22Rv1 (cell line): ENCODE measurements around the gene PIK3AP1.
"Not testable (repeated sequence)": the region's sequence is repeated elsewhere in the genome, so short reads cannot be mapped to it uniquely, and the experiment has no call there.

Experiments
- H3K27ac ChIP-seq: fragments of 450-650 bp; 2 replicates; pipeline ENCODE4 v1.5.1; 2017
- ZFX ChIP-seq: fragments of 450-650 bp; IDR thresholded peaks from 2 replicates; pipeline ENCODE4 v1.6.1; 2017; ENCODE audit warnings: antibody characterized with exemption, borderline replicate concordance
- TF ChIP-seq, protein P1 (sequence below): fragments of 450-650 bp; IDR thresholded peaks from 2 replicates; pipeline ENCODE4 v1.5.1; 2017; ENCODE audit warnings: mild to moderate bottlenecking

The PIK3AP1 gene

DNA sequence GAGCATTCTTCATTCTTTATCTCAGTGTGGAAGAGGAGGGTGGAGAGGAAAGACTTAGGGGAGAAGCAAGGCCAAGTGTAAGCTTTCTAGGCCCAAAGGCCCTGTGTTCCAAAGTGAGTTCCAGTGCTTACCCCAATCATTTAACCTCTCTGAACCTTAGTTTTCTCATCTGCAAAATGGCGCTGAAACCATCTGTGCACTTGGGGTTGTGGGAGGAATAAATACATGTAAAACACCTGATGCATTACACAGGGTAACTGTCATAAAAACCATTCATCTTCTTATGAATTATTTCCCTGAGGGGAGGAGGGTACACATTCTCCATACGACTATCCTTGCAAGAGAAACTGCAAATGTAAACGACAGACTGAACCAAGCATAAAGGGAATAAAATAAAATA, 19.0 kb downstream of the PIK3AP1 start:
- no peak overlapping the region for H3K27ac ChIP-seq
- TF ChIP-seq, protein P1, sequence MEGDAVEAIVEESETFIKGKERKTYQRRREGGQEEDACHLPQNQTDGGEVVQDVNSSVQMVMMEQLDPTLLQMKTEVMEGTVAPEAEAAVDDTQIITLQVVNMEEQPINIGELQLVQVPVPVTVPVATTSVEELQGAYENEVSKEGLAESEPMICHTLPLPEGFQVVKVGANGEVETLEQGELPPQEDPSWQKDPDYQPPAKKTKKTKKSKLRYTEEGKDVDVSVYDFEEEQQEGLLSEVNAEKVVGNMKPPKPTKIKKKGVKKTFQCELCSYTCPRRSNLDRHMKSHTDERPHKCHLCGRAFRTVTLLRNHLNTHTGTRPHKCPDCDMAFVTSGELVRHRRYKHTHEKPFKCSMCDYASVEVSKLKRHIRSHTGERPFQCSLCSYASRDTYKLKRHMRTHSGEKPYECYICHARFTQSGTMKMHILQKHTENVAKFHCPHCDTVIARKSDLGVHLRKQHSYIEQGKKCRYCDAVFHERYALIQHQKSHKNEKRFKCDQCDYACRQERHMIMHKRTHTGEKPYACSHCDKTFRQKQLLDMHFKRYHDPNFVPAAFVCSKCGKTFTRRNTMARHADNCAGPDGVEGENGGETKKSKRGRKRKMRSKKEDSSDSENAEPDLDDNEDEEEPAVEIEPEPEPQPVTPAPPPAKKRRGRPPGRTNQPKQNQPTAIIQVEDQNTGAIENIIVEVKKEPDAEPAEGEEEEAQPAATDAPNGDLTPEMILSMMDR, result no peak
- TF ChIP-seq ZFX, result no peak

DNA sequence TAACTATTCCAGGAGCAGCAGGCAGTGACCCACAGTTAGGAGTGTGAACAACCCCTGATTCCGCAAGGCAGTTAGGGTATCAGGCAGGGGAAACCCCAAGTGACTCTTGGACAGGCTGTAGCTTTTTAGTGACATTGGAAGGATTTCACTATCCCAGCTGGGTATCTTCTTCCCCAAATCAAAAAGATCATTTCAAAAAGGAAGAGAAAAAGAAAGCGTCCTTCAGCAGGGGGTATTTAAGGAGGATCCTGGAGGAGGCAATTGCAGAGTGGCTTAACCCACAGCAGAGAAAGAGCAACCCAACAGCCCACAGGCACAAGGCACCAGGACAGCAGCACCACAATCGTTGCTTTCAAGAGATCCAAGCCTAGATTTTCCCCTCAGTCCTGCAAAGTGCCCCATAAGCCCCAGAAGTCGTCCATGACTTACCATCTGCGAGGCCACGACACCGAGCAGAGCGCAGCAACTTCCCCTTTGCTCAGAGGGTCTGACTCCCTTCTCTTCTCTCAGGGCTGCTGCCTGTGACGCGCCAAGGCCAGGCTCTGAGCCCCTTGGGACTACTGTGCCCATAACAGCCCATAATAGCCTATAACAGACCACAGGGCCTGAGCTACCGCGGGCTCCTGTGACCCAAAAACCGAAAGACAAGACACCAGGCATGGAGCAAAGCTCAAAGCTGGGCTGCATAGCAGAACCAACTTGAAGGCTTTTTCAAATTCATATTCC, 19.8 kb downstream of the PIK3AP1 start:
- no peak for TF ChIP-seq ZFX
- TF ChIP-seq, protein P1, result no peak
- no peak overlapping the region for H3K27ac ChIP-seq

DNA sequence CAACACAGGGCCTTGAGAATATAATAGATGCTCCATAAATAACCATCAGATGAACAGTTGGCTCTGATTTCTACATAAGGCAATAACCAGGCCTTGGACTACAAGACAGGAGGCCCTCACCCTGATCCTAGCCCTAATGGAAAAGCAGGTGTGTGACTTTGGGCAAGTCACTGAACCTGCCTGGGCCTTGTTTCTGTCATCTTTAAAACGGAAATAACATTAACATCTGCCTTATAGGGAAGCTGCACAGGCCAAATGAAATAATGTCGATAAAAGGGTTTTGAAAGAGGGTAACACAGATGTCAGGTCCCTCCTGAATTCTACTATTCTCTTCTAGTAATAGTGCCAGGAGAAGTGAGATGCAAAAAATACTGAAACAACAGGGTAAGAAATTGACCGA, 20.7 kb downstream of the PIK3AP1 start:
- H3K27ac ChIP-seq, result no peak overlapping the region
- TF ChIP-seq ZFX, result no peak

DNA sequence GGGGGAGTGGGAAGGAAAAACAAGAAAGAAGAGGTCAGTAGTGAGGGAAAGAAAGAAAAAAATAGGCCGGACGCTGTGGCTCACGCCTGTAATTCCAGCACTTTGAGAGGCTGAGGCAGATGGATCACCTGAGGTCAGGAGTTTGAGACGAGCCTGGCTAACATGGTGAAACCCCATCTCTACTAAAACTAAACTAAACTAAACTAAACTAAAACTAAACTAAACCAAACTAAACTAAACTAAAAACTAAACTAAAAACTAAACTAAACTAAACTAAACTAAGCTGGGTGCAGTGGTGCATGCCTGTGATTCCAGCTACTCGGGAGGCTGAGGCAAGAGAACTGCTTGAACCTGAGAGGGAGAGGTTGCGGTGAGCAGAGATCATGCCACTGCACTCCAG, 22.0 kb downstream of the PIK3AP1 start:
- not testable (repeated sequence) for H3K27ac ChIP-seq

DNA sequence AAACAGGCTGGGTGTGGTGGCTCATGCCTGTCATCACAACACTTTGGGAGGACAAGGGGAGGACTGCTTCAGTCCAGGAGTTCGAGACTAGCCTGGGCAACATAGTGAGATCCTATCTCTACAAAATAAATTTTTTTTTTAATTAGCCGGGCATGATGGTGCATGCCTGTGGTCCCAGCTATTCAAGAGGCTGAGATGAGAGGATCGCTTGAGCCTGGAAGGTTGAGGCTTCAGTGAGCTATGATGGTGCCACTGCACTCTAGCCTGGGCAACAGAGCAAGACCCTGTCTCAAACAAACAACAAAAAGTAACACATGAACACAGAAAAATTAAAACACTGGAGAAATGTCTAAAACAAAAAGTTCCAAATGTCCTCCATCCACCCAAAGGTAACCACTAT, 22.9 kb downstream of the PIK3AP1 start:
- TF ChIP-seq ZFX, result no peak
- TF ChIP-seq, protein P1, result no peak
- H3K27ac ChIP-seq, result no peak overlapping the region

DNA sequence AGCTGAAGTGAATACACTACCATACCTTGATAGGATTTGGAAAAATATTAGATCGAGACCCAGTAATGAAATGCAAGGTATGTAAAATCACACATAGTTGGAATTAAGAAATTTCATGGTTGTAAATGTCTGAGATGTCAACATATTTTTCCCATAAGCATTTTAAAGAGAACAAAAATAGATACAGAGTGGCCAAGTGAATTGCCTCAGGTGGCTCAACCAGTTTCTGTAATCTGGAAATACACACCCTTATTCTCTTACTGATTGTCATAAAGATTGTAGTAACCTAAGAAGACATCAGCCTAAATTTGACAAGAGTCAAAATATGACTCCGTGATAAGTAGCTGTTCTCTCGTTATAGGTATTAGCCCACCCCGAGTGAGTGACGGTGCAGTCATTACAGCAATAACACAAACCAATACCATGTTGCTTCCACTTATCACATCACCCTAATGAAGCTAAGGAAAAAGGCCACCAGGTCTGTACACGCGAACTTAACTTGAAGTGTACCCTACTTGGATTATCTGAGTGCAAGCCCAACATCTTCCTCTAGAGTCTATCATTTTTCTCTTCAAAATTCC, 23.4 kb downstream of the PIK3AP1 start:
- no peak overlapping the region for H3K27ac ChIP-seq
- TF ChIP-seq, protein P1, result no peak
- TF ChIP-seq ZFX, result no peak

DNA sequence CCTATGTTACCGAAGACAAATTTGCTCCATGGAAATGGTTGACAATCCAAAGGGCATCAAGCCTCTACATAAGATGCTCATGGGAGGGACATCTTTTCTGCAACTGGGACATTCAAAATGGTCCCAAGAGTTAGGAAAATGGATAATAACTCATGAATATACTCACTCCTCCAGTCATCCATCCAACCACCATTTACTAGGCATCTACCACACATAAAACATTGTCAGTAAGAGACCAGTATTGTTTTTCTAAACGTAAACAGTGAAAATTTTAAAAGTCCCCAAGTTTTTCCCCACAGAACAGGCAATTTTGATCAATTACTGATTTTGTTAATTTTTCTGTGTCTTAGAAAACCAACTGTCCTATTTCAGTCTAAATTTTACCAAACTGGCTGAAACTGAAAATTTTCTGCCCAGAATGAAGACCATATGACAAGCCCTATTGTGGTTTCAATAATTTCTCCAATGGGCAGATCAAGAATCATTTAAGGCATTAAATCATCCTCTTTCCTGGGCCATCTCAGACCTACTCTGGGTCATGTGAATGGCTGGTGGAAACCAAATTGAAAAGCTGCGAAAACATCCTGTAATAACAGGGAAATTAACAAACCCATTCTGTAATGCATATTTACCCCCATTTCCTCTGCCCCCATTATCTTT, 24.2 kb downstream of the PIK3AP1 start:
- H3K27ac ChIP-seq, result no peak overlapping the region
- TF ChIP-seq ZFX, result no peak
- TF ChIP-seq, protein P1, result no peak

DNA sequence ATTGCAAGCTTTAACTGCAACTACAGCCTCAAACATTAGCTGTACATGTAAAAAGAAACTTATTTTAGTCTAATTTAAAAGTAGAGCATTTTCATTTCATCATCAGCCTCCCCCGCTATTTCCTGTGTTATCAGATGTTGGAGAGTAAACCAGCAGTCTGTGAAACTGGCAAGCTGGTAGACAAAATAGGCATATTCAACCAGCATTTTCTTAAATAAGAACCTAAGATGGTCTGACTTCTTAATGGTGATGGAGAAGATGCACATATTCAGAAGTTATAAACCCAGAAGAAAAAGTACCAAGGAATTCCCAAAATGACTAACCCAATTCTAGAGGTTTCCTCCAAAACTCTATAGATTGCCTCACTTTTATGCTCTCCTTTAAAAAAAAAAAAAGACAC, 24.9 kb downstream of the PIK3AP1 start:
- H3K27ac ChIP-seq, result no peak overlapping the region
- TF ChIP-seq, protein P1, result no peak
- TF ChIP-seq ZFX, result no peak
